H1 (cell line): ENCODE results near the gene ZBTB22.

Source experiments
- POLR2A ChIP-seq, 2 experiments: IDR thresholded peaks; 1 replicate in 1 of 2; 2 replicates in 1 of 2; pipeline ENCODE4 v1.6.1; 2011; ENCODE audit warnings: low read depth in 2 of 2, low read length in 2 of 2, mild to moderate bottlenecking in 2 of 2; ENCODE audit errors: control extremely low read depth in 1 of 2
- RAD21 ChIP-seq, 2 experiments: IDR thresholded peaks in 1 of 2; conservative IDR thresholded peaks in 1 of 2; 2 replicates each; pipeline ENCODE4 v1.6.1; 2011; ENCODE audit warnings: low read depth in 2 of 2, low read length in 2 of 2, improper control_type of control experiment in 1 of 2, inconsistent platforms in 1 of 2, mild to moderate bottlenecking in 1 of 2, moderate library complexity in 1 of 2
- SP1 ChIP-seq: IDR thresholded peaks from 2 replicates; pipeline ENCODE4 v1.6.1; 2011; ENCODE audit warnings: low read depth, low read length
- SP4 ChIP-seq: IDR thresholded peaks from 2 replicates; pipeline ENCODE4 v1.6.1; 2012; ENCODE audit warnings: low read length, inconsistent platforms
- TAF1 ChIP-seq: IDR thresholded peaks from 2 replicates; pipeline ENCODE4 v1.6.1; 2011; ENCODE audit warnings: mild to moderate bottlenecking, low read depth, low read length
- TCF12 ChIP-seq: IDR thresholded peaks from 2 replicates; pipeline ENCODE4 v1.6.1; 2011; ENCODE audit warnings: low read depth, mild to moderate bottlenecking, low read length
- ZNF274 ChIP-seq: IDR thresholded peaks from 2 replicates; pipeline ENCODE4 v1.7.0; 2012; ENCODE audit warnings: low read length, borderline replicate concordance; ENCODE audit errors: extremely low read depth
- TF ChIP-seq, protein P1 (sequence below), 3 experiments: IDR thresholded peaks; 1 replicate in 2 of 3; 2 replicates in 1 of 3; pipeline versions ENCODE4 v1.5.1 to v1.6.1; 2011; ENCODE audit warnings: low read length in 3 of 3, mild to moderate bottlenecking in 3 of 3, inconsistent platforms in 2 of 3, low read depth in 1 of 3, moderate library complexity in 1 of 3; ENCODE audit not compliant: insufficient read depth in 1 of 3; ENCODE audit errors: control extremely low read depth in 1 of 3
- TF ChIP-seq, protein P2 (sequence below): IDR thresholded peaks from 2 replicates; pipeline ENCODE4 v1.6.1; 2012; ENCODE audit warnings: inconsistent platforms
- TF ChIP-seq, protein P3 (sequence below): IDR thresholded peaks from 2 replicates; pipeline ENCODE4 v1.6.1; 2012; ENCODE audit warnings: low read length, inconsistent platforms
- TF ChIP-seq, protein P4 (sequence below): IDR thresholded peaks from 2 replicates; pipeline ENCODE4 v1.6.1; 2011; ENCODE audit warnings: low read depth, mild to moderate bottlenecking, low read length; ENCODE audit not compliant: insufficient read depth

DNA sequence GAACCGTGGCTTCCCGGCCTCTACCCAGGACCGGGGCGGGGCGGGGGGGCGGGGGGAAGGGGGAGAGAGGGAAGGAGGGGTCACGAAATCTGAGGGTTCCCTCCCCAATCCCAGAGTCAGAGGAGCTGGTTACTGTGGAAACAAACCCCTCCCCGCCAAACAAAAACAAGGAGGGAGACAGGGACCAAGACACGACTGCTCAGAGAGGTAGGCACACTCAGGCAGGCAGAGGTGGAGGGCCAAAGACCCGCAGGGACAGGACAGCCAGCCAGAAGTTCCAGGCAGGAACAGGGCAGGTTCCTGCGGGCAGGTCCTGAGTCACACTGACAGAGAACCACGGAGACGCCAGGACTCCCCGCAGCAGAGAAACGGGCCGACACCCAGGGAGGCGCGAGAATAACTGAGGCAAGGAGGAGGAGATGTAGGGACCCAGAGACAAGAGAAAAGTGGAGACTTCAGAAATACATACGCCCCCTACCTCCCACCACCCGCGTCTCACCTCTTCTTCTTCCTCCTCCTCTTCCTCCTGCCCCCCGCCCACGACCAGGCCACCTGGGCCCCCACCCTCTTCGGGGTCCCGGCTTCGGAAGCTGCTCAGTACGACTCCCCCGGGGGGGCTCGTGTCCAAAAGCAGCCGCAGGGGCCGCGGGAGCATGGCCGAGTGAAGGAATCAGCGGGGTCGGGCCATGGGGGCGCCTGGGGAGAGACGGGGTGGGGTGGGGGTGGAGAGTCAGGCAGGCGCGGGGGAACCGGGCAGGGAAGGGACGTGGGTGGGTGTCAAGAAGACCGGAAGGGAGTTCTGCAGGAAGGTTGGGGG, 19.4 kb downstream of the ZBTB22 start:
- TF ChIP-seq SP1 (no peak), RAD21 (IDR thresholded peaks at IDR 0.05 in 1 of 2, conservative IDR thresholded peaks at IDR 0.05 in 1 of 2; ENCODE audit: low read depth in 2 of 2, low read length in 2 of 2) (no peak), SP4 (no peak), POLR2A (IDR thresholded peaks at IDR 0.05; ENCODE audit: control extremely low read depth in 1 of 2, low read depth in 2 of 2, low read length in 2 of 2) (peak; percentile 5 to 29; a peak in 2 of 3 replicates), TAF1 (no peak; the same call in 1 of the 2 replicates), ZNF274 (no peak), TCF12 (no peak)
- TF ChIP-seq, protein P1, sequence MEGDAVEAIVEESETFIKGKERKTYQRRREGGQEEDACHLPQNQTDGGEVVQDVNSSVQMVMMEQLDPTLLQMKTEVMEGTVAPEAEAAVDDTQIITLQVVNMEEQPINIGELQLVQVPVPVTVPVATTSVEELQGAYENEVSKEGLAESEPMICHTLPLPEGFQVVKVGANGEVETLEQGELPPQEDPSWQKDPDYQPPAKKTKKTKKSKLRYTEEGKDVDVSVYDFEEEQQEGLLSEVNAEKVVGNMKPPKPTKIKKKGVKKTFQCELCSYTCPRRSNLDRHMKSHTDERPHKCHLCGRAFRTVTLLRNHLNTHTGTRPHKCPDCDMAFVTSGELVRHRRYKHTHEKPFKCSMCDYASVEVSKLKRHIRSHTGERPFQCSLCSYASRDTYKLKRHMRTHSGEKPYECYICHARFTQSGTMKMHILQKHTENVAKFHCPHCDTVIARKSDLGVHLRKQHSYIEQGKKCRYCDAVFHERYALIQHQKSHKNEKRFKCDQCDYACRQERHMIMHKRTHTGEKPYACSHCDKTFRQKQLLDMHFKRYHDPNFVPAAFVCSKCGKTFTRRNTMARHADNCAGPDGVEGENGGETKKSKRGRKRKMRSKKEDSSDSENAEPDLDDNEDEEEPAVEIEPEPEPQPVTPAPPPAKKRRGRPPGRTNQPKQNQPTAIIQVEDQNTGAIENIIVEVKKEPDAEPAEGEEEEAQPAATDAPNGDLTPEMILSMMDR (IDR thresholded peaks at IDR 0.05; ENCODE audit: control extremely low read depth in 1 of 3, insufficient read depth in 1 of 3, low read depth in 1 of 3, low read length in 3 of 3): no peak
- TF ChIP-seq, protein P2, sequence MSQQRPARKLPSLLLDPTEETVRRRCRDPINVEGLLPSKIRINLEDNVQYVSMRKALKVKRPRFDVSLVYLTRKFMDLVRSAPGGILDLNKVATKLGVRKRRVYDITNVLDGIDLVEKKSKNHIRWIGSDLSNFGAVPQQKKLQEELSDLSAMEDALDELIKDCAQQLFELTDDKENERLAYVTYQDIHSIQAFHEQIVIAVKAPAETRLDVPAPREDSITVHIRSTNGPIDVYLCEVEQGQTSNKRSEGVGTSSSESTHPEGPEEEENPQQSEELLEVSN: no peak
- TF ChIP-seq, protein P3, sequence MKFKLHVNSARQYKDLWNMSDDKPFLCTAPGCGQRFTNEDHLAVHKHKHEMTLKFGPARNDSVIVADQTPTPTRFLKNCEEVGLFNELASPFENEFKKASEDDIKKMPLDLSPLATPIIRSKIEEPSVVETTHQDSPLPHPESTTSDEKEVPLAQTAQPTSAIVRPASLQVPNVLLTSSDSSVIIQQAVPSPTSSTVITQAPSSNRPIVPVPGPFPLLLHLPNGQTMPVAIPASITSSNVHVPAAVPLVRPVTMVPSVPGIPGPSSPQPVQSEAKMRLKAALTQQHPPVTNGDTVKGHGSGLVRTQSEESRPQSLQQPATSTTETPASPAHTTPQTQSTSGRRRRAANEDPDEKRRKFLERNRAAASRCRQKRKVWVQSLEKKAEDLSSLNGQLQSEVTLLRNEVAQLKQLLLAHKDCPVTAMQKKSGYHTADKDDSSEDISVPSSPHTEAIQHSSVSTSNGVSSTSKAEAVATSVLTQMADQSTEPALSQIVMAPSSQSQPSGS: no peak
- TF ChIP-seq, protein P4, sequence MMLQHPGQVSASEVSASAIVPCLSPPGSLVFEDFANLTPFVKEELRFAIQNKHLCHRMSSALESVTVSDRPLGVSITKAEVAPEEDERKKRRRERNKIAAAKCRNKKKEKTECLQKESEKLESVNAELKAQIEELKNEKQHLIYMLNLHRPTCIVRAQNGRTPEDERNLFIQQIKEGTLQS: no peak
